Stimulated activated CD4-positive, alpha-beta T cell treated with anti-CD3 and anti-CD28 coated beads, Interleukin-12 subunit alpha, Interleukin-12 subunit beta, amount 100 ng/mL, for 24 hours (primary cell): ENCODE results near the gene DOK5.

Source experiments
- DNase-seq, 2 experiments: peaks; one replicate each; pipeline ENCODE4 v3.0.0-alpha.2; 2020; ENCODE audit warnings: low read depth in 2 of 2

DOK5 gene

GRCh38 chr20:54514028-54514607 lies 38.7 kb downstream of the DOK5 start:
- DNase-seq: no peak

GRCh38 chr20:54515793-54516628 lies 40.6 kb downstream of the DOK5 start:
- DNase-seq: no peak

GRCh38 chr20:54517241-54517975 lies 42.0 kb downstream of the DOK5 start:
- DNase-seq: no peak

- DNase-seq: no peak
These were observed 49.5 kb downstream of the DOK5 start for GRCh38 chr20:54524849-54525248.

- no peak for DNase-seq
These were observed 50.7 kb downstream of the DOK5 start for GRCh38 chr20:54525916-54526590.

- DNase-seq: no peak
These were observed 51.4 kb downstream of the DOK5 start for GRCh38 chr20:54526801-54527200.

GRCh38 chr20:54532573-54532972 lies 57.2 kb downstream of the DOK5 start:
- DNase-seq: no peak

- no peak for DNase-seq
These were observed 58.7 kb downstream of the DOK5 start for GRCh38 chr20:54534101-54534500.

- DNase-seq: no peak
These were observed 59.6 kb downstream of the DOK5 start for GRCh38 chr20:54535033-54535432.

GRCh38 chr20:54535746-54536145 lies 60.4 kb downstream of the DOK5 start:
- no peak for DNase-seq

GRCh38 chr20:54539521-54540046 lies 64.2 kb downstream of the DOK5 start:
- no peak for DNase-seq

- DNase-seq: no peak
These were observed 68.0 kb downstream of the DOK5 start for GRCh38 chr20:54543369-54543768.

GRCh38 chr20:54545676-54546358 lies 70.4 kb downstream of the DOK5 start:
- DNase-seq: no peak

- DNase-seq: no peak
These were observed 73.5 kb downstream of the DOK5 start for GRCh38 chr20:54548849-54549248.

GRCh38 chr20:54549658-54550326 lies 74.4 kb downstream of the DOK5 start:
- no peak for DNase-seq

- DNase-seq: no peak
These were observed 75.5 kb downstream of the DOK5 start for GRCh38 chr20:54550776-54551396.

- no peak for DNase-seq
These were observed 78.6 kb downstream of the DOK5 start for GRCh38 chr20:54554006-54554405.

- DNase-seq: no peak
These were observed 79.8 kb downstream of the DOK5 start for GRCh38 chr20:54555150-54555549.

- no peak for DNase-seq
These were observed 81.0 kb downstream of the DOK5 start for GRCh38 chr20:54556406-54556805.
